Measurements from ENCODE around the gene SCN10A. TPM values are rescaled to one million over a fixed set of nuclear protein-coding genes. Genes with fewer than 3 reads are reported as not detected.

Gene SCN10A
- total RNA-seq, 1 experiment from 2014 or later: not detected

DNA sequence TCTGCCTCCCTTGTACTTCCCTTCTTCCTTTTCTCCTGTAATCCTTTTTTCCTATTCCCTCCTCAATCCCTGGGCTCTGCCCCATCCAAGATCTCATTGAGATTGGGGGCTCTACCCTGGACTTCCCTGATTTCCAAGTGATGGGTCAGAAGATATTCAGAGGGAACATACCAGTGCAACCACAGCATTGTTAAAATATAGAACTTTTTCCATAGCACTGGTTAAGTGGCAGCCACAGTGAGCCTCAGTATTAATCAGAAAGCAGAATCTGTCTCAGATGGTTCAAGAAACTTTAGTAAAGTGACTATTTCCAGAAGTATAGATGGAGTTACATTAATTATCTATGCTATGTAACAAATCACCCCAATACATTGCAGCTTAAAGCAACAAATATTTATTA lies 18.7 kb upstream of the SCN10A start:
- DNase-seq (ENCODE audit: low spot score) (no peak), ATAC-seq (no peak)
- POLR2A ChIA-PET: no interaction called here
- H3K4me3 Mint-ChIP-seq: no peak overlapping the region
- H3K9me3 Mint-ChIP-seq: peaks cover 3% of the 10 kb centered on the region; the same call in 1 of the 2 replicates
- CTCF ChIA-PET: interaction anchor here (0.8 to 1.6 kb wide), 3 partner anchors 96 to 165 kb away, joined by 3 to 4 read pairs (median 4); no protein-coding TSS in a partner anchor
- H3K27me3 Mint-ChIP-seq (ENCODE audit: low read depth): peaks cover 8% of the 10 kb centered on the region
- H3K4me1 Mint-ChIP-seq: peaks cover 34% of the 10 kb centered on the region
- no peaks in the 10 kb centered on the region for H3K36me3 Mint-ChIP-seq
- TF ChIP-seq TP53 (CRISPR knock-in tag; IDR thresholded peaks at IDR 0.05) (no peak), RELA (CRISPR knock-in tag; IDR thresholded peaks at IDR 0.05; ENCODE audit: borderline replicate concordance) (no peak), ZNF396 (CRISPR knock-in tag; IDR thresholded peaks at IDR 0.05; ENCODE audit: borderline replicate concordance) (no peak), FOXK1 (CRISPR knock-in tag; IDR thresholded peaks at IDR 0.05) (no peak), GRHL2 (CRISPR knock-in tag; IDR thresholded peaks at IDR 0.05; ENCODE audit: insufficient replicate concordance, severe bottlenecking) (no peak), NFYB (CRISPR knock-in tag; conservative IDR thresholded peaks at IDR 0.05; ENCODE audit: low read depth) (no peak), TEAD4 (CRISPR knock-in tag; IDR thresholded peaks at IDR 0.05) (no peak), ZNF121 (CRISPR knock-in tag; IDR thresholded peaks at IDR 0.05) (no peak)
- TF ChIP-seq, protein P1, sequence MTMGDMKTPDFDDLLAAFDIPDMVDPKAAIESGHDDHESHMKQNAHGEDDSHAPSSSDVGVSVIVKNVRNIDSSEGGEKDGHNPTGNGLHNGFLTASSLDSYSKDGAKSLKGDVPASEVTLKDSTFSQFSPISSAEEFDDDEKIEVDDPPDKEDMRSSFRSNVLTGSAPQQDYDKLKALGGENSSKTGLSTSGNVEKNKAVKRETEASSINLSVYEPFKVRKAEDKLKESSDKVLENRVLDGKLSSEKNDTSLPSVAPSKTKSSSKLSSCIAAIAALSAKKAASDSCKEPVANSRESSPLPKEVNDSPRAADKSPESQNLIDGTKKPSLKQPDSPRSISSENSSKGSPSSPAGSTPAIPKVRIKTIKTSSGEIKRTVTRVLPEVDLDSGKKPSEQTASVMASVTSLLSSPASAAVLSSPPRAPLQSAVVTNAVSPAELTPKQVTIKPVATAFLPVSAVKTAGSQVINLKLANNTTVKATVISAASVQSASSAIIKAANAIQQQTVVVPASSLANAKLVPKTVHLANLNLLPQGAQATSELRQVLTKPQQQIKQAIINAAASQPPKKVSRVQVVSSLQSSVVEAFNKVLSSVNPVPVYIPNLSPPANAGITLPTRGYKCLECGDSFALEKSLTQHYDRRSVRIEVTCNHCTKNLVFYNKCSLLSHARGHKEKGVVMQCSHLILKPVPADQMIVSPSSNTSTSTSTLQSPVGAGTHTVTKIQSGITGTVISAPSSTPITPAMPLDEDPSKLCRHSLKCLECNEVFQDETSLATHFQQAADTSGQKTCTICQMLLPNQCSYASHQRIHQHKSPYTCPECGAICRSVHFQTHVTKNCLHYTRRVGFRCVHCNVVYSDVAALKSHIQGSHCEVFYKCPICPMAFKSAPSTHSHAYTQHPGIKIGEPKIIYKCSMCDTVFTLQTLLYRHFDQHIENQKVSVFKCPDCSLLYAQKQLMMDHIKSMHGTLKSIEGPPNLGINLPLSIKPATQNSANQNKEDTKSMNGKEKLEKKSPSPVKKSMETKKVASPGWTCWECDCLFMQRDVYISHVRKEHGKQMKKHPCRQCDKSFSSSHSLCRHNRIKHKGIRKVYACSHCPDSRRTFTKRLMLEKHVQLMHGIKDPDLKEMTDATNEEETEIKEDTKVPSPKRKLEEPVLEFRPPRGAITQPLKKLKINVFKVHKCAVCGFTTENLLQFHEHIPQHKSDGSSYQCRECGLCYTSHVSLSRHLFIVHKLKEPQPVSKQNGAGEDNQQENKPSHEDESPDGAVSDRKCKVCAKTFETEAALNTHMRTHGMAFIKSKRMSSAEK (CRISPR knock-in tag; IDR thresholded peaks at IDR 0.05; ENCODE audit: borderline replicate concordance): no peak
- TF ChIP-seq, protein P2, sequence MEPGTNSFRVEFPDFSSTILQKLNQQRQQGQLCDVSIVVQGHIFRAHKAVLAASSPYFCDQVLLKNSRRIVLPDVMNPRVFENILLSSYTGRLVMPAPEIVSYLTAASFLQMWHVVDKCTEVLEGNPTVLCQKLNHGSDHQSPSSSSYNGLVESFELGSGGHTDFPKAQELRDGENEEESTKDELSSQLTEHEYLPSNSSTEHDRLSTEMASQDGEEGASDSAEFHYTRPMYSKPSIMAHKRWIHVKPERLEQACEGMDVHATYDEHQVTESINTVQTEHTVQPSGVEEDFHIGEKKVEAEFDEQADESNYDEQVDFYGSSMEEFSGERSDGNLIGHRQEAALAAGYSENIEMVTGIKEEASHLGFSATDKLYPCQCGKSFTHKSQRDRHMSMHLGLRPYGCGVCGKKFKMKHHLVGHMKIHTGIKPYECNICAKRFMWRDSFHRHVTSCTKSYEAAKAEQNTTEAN (CRISPR knock-in tag; IDR thresholded peaks at IDR 0.05): no peak
- no peak overlapping the region for H3K27ac Mint-ChIP-seq

DNA sequence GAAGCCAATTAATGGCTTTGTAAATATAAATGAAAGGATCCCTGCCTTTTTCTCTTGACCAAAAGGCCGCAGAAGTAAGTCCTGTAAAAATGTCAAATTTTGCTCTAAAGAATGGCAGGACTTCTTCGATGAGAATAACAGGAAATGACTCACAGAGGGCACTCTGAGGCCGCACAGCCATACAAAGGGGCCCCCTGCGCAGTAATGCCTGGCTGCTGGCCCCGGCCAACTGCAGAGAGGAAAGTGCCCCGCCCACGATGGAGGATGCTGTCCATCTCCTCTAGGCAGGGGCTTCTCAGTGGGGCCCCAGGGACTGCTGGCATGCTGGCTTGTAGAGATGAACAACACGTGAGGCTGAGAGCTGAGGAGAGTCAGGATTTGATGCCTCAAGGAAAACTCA lies 18.1 kb upstream of the SCN10A start:
- Mint-ChIP-seq H3K27ac (no peak overlapping the region), H3K27me3 (ENCODE audit: low read depth) (peaks cover 8% of the 10 kb centered on the region), H3K4me3 (no peak overlapping the region), H3K36me3 (no peaks in the 10 kb centered on the region), H3K9me3 (peaks cover 3% of the 10 kb centered on the region; the same call in 1 of the 2 replicates), H3K4me1 (peaks cover 34% of the 10 kb centered on the region)
- peak; percentile 53 for DNase-seq (ENCODE audit: low spot score)
- POLR2A ChIA-PET: no interaction called here
- TF ChIP-seq ZNF263 (CRISPR knock-in tag; IDR thresholded peaks at IDR 0.05; ENCODE audit: low read depth): no peak
- TF ChIP-seq, protein P3, sequence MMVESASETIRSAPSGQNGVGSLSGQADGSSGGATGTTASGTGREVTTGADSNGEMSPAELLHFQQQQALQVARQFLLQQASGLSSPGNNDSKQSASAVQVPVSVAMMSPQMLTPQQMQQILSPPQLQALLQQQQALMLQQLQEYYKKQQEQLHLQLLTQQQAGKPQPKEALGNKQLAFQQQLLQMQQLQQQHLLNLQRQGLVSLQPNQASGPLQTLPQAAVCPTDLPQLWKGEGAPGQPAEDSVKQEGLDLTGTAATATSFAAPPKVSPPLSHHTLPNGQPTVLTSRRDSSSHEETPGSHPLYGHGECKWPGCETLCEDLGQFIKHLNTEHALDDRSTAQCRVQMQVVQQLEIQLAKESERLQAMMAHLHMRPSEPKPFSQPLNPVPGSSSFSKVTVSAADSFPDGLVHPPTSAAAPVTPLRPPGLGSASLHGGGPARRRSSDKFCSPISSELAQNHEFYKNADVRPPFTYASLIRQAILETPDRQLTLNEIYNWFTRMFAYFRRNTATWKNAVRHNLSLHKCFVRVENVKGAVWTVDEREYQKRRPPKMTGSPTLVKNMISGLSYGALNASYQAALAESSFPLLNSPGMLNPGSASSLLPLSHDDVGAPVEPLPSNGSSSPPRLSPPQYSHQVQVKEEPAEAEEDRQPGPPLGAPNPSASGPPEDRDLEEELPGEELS (CRISPR knock-in tag; IDR thresholded peaks at IDR 0.05): peak; percentile 22; the same call in 1 of the 2 replicates
- CTCF ChIA-PET: interaction anchor here (0.8 to 1.6 kb wide), 2 partner anchors 97 to 166 kb away, joined by 4 read pairs; no protein-coding TSS in a partner anchor
- ATAC-seq: peak; percentile 79

DNA sequence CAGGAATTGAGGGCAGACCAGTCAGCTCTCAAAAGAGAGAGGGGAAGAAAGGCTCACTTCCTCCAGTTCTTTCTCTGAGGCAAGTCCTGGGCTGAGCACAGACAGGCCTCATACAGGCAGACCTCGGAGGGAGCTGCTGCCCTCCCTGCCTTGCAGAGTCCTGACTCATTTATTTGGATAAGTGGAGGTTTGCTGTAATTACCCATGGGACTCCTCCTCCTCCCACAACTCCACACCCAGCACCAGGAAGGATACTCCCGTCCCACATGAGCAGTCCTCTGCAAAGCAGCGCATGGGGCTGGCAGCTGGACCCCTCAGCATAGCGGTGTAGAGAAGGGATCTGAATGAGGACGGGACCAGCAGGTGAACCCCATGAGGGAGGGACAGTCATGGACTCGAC lies 13.4 kb upstream of the SCN10A start:
- POLR2A ChIA-PET: interaction anchor here (0.6 kb wide), 1 partner anchor 1643 kb away, joined by 3 read pairs; no protein-coding TSS in a partner anchor
- no peak for DNase-seq (ENCODE audit: low spot score)

More for the DNA sequence above, 13.4 kb upstream of the SCN10A start:
- Mint-ChIP-seq H3K9me3 (peaks cover 3% of the 10 kb centered on the region; the same call in 1 of the 2 replicates), H3K27ac (no peak overlapping the region), H3K36me3 (no peaks in the 10 kb centered on the region), H3K4me1 (peaks cover 6% of the 10 kb centered on the region), H3K27me3 (ENCODE audit: low read depth) (peaks cover under 1% of the 10 kb centered on the region; the same call in 1 of the 2 replicates), H3K4me3 (no peak overlapping the region)
- TF ChIP-seq, protein P4, sequence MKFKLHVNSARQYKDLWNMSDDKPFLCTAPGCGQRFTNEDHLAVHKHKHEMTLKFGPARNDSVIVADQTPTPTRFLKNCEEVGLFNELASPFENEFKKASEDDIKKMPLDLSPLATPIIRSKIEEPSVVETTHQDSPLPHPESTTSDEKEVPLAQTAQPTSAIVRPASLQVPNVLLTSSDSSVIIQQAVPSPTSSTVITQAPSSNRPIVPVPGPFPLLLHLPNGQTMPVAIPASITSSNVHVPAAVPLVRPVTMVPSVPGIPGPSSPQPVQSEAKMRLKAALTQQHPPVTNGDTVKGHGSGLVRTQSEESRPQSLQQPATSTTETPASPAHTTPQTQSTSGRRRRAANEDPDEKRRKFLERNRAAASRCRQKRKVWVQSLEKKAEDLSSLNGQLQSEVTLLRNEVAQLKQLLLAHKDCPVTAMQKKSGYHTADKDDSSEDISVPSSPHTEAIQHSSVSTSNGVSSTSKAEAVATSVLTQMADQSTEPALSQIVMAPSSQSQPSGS (CRISPR knock-in tag; IDR thresholded peaks at IDR 0.05; ENCODE audit: borderline replicate concordance, low read depth): no peak
- CTCF ChIA-PET: interaction anchor here (0.9 to 1.6 kb wide), 3 partner anchors 15 to 171 kb away, joined by 4 to 6 read pairs (median 5); no protein-coding TSS in a partner anchor
- peak; percentile 40 for ATAC-seq
